GM21723 (cell line): Measurements from ENCODE around the gene INTS2.
A peak's percentile ranks its signal among the peaks of the same experiment; 100 is the strongest.
"Not testable (repeated sequence)": the region's sequence is repeated elsewhere in the genome, so short reads cannot be mapped to it uniquely, and the experiment has no call there.

Source experiments
- ATAC-seq: cut with Tn5 transposase; IDR thresholded peaks from one replicate; pipeline ENCODE4 v1.9.1; 2021; ENCODE audit warnings: mild to moderate bottlenecking, moderate library complexity; ENCODE audit not compliant: unreplicated experiment

INTS2 gene, protein sequence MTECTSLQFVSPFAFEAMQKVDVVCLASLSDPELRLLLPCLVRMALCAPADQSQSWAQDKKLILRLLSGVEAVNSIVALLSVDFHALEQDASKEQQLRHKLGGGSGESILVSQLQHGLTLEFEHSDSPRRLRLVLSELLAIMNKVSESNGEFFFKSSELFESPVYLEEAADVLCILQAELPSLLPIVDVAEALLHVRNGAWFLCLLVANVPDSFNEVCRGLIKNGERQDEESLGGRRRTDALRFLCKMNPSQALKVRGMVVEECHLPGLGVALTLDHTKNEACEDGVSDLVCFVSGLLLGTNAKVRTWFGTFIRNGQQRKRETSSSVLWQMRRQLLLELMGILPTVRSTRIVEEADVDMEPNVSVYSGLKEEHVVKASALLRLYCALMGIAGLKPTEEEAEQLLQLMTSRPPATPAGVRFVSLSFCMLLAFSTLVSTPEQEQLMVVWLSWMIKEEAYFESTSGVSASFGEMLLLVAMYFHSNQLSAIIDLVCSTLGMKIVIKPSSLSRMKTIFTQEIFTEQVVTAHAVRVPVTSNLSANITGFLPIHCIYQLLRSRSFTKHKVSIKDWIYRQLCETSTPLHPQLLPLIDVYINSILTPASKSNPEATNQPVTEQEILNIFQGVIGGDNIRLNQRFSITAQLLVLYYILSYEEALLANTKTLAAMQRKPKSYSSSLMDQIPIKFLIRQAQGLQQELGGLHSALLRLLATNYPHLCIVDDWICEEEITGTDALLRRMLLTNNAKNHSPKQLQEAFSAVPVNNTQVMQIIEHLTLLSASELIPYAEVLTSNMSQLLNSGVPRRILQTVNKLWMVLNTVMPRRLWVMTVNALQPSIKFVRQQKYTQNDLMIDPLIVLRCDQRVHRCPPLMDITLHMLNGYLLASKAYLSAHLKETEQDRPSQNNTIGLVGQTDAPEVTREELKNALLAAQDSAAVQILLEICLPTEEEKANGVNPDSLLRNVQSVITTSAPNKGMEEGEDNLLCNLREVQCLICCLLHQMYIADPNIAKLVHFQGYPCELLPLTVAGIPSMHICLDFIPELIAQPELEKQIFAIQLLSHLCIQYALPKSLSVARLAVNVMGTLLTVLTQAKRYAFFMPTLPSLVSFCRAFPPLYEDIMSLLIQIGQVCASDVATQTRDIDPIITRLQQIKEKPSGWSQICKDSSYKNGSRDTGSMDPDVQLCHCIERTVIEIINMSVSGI

DNA sequence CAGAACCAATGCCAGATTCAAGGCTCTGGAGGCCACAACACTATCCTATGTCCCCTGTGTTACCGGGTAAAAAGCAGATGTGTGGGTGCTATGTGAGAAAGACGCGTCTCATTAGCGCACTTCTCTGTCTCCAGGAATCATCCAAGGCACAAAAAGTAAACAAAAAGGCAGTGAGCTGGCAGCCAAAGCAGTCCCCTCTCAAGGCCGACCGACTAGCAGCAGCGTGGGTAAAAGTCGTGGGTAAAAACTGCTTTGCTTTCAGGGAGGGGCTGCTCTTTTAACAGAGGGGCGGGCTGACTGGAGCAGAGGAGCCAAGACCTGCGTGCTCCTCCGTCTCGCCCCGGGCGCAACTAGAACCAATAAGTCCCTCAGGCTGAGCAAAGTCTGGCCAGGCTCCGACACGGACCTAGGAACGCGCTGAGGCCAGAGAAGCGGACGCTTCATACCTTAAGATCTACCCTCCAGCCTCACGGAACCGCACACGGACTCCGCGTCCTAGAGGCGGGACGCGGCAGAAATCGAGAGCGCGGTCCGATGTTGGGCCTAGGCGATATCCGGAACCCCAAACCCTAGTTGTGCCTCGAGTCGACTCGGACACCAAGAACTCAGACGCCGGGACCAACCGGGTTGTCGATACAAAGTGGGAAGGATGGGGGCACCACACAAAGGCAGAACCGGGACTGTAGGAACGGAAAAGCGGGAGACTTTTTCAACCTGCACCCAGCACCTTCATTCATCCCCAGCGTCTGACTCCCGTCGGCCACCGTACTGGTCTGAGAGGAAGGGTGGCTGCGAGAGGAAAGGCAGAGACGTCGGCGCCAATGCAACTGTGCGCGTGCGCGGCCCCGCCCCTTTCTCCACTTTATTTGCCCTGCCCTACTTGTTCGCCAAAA, at the start of gene INTS2:
Gene INTS2, minus strand, starts transcription at position 775 of the 893 bp plus-strand sequence. CDS start 1,338 bp downstream, outside the sequence.
- peak; percentile 73 for ATAC-seq

DNA sequence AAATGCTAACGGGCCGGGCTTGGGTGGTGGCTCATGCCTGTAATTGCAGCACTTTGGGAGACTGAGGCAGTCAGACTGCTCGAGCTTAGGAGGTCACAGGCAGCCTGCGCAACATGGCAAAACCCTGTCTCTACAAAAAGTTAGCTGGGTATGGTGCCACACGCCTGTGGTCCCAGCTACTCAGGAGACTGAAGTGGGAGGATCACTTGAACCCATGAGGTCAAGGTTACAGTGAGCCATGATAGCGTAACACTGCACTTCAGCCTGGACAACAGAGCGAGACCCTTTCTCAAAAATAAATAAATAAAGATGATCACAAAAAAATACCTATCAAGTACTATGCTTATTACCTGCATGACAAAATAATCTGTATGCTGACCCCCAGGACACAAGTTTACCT, 46.3 kb upstream of the INTS2 start:
- no peak for ATAC-seq

DNA sequence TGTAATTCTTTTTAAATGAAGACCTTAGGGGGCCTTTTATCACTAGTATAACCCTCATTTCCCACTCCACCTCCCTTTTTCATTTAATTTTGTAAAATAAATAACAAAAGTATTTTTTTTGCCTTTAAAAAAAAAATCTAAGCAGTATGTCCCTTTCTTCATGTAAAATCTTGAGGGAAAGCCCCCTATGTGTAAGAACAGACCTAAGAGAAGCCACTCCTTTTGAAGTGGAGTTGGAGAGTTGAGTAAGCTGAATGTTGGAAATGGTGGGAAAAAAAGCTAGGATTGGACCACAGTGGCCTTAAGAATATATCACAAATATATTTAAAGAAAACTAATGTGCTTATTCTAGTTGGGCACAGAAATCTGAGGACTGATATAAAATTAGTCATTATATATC, 44.5 kb upstream of the INTS2 start:
- ATAC-seq: no peak

DNA sequence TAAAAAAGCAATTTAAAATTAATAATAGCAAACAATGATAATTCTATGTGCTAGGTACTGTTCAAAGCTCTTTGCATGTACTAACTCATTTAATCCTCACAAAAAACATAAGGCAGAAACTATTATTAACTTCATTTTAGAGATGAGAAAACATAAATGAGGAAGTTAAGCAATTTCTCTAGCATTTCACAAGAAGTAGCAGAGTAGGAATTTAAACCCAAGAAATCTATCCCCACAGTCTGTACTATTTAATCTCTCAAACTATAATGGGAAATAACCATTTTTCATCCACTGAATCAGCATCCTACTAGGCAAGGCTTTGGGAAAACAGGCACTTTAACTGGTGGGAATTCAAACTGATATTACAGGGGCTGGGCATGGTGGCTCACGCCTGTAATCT, 42.2 kb upstream of the INTS2 start:
- no peak for ATAC-seq

DNA sequence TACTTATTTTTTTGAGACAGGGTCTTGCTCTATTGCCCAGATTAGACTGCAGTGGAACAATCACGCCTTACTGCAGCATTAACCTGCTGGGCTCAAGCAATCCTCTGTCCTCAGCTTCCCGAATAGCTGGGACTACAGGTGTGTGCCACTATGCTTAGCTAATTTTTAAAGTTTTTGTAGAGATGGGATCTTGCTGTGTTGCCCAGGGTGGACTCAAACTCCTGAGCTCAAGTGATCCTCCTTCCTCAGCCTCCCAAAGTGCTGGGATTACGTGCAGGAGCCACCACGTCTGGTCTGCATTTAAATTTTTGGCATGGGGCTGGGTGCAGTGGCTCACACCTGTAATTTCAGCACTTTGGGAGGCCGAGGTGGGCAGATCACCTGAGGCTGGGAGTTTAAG, 41.0 kb upstream of the INTS2 start:
- no peak for ATAC-seq

DNA sequence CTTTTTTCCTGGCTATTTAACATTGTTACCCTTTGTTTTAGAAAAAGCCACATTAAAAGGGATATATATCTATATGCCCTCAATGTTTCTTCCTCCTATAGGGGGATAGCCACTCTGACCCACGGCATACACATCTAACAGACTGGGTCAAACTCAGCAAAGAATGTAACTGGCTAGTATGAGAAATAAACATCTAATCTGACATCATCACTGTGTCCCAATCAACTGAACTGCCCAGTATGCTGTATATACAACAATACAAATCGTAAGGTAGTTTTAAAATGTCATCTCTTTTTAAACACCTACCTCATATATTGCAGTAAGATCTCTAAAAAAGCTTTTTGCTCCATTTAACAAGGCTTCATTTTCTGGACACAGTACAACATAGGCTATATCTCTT, 39.9 kb upstream of the INTS2 start:
- no peak for ATAC-seq

DNA sequence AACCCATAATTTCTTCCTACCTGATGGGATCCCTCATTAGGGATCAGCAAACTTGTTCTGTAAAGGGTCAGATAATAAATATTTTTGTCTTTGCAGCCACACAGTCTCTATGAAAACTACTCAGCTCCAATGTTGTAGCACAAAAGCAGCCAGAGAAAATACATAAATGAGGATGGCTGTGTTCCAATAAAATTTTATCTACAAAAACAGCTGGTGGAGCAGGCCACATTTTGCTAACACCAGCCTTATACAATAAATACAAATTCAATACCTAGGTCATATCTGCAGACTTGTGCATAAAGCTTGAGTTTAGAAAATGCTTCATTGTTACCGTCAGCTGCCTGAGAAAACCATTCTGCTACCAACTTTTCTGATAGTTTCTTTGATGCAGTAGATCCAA, 38.4 kb upstream of the INTS2 start:
- no peak for ATAC-seq

DNA sequence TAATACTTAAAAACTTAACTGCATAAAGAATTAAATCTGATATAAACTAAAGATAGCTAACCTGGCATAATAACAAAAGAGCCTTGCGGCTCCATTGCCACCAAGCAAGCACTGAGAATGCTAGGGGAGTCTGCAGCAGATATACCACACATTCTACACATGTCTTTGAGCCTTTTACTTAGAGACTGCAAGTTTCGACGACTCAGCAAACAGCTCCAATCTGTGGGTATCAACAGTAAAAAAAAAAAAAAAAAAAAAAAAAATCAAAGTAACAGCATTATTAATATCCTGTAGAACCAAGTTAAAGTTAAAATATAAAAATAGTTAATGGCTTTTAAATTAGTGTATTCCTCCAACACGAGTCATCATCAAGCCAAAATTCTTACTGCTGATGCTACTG, 27.8 kb upstream of the INTS2 start:
- ATAC-seq: no peak

DNA sequence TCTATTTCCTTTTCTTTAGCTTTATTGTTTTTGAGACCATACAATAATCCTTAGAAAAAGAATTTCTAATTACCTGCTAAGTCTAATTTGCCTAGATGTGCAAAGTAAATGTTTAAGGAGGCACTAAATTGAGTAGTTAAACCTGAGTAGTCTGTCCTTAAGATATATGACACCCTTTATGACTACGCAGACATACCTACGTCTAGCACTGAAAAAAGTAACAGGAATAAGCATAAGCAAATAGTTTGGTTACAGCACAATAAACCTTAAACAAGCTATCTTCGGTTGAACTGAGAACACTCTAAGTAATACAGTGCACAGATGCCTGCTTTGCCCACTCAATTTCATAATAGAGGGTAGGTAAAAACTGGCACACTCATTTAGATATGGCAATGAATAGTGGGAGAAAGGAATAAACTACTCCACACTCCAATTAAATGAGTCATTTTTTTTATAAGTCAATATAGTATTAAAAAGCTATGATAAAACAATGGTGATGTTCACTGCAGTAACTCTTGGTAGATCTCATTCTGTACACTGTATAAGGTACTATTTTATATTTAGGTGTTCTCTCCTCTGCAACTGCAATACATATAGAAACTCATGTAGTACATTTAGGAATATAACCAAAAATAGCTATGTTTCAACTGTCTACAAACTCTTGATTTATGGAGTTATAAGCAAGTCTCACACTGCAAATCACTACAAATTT, 19.7 kb upstream of the INTS2 start:
- ATAC-seq: no peak

DNA sequence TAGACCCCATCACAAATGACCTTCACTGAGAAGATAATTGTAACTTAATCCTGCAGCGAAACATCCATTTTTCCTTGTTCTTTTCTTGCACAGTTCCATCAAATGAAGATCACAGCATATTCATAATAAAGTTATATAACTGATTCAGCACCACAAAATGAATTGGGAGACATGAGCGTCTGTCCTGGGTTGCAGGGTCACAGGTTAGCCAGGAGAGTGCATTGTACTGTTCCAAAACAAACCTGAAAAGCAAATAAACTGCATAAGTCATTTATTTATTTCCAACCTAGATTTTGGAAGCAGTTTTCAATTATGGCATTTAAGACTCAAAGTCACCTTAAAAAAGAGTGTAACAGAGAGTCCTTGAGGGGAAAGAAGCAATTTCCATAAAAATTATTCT, 18.6 kb upstream of the INTS2 start:
- no peak for ATAC-seq

DNA sequence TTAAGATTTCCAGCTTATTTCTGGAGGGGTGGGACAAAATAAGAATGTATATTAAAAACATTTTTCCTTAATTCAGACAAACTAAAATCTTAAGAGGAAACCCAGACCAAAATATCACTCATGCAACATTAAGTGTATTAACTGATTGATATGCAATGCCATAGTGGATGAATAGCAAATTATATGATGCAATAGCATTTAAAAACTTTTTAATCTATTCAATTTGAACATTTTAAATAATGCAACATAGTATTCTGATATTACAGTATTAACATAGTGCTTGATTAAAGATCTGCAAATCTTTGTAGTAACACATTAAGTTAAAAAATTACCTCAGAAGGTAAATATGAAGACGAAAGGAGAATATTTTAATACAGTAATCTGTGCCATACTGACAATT, 15.3 kb upstream of the INTS2 start:
- ATAC-seq: no peak

DNA sequence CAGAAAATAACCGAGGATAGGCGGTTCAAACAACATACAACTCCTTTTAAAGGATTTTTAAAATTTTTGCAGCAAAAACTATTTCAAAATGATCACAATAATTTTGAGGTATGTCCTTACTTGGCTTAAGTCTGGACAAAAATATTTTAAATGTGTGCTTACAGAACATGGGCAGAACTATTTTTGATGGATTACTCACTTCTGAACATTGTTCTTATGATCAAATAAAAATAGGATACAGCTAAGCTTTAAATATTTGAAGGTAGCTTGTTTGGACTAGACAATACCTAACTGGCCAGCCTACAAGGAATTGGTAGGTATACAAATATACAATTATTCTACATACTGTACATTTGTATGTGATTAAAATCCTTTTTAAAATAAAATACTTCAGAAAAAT, 14.3 kb upstream of the INTS2 start:
- no peak for ATAC-seq

DNA sequence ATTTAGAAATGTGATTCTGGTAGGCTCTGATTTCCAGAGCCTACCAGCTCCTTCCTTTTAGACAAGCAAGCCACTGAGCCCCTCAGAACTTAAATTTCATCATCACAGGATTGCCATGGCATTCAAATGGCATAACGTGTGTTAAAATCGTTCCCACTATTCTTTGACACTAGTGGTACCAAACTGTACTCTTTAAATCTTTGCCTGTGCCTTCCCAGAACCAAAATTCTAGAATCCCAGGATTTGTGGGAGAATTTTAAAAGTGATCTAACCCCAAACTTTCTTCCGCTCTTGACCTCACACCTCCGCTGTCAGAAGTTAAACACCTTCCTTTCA, 287 bp upstream of the INTS2 start:
- no peak for ATAC-seq

DNA sequence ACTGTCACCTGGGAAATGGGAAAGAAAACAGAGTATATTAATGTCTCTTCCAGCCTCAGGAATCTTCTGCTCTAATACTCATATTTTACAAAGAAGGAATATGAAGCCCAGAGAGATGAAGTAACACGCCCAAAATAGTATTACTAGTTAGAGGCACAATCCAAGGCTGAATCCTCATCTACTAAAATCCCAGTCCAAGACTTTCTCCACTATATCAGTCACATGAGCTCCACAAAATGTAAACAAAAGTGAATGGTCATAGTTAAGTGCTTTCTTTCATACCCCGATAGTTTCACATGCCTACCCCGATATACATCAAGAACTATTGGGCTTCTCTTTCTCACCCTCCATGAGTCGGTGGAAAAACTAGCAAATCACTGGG, 965 bp downstream of the INTS2 start:
- ATAC-seq: no peak

DNA sequence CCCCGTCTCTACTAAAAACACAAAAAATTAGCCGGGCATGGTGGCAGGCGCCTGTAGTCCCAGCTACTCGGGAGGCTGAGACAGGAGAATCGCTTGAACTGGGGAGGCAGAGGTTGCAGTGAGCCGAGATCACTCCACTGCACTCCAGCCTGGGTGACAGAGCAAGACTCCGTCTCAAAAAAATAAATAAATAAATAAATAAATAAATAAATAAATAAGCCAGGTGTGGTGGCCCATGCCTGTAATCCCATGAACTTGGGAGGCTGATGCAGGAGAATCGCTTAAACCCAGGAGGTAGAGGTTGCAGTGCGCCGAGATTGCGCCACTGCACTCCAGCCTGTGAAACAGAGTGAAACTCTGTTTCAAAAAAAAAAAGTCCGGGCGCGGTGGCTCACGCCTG, 12.6 kb downstream of the INTS2 start:
- ATAC-seq: not testable (repeated sequence)

DNA sequence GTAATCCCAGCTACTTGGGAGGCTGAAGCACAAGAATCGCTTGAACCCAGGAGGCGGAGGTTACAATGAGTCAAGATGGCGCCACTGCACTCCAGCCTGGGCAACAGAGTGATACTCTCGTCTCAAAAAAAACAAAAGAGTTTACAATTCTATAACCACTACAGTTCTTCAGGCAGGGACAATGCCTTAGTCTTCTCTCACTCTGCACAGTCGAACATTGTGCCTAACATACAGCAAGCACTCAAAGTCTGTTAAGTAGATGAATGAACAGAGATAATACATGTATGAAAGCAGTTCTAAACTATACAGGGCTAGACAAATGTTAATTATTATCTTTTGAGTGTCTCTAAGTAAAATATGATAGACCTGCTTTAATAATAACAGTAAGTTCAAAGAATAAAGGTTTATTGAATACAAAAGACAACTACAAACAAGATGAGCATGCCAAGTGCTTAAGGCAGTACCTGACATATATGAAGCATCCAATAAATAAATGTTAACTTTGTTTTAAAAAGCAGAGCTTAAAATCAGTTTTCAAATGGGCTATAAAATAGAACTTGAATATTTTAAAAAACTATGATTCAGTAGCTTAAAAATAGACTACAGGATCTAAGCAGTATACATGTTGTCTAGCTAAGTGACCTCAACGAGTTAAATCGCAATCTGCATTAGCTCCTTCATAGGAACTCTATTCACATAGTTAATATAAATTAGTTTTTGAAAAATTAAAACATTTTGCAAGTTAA, 19.3 kb downstream of the INTS2 start:
- ATAC-seq: no peak

DNA sequence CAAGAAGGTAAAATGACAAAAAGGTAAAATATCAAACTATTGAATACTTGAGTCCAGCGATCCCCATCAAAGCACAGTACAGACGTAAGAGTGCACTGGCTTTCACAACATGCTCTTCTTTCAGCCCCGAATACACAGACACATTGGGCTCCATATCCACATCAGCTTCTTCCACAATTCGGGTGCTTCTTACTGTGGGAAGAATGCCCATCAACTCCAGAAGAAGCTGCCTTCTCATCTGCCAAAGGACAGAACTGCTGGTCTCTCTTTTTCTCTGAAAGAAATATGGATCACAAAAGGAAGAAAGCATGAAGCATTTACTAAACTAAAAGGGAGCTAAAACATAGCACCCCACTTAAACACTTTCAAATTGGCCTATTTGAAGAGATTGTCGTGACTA, 20.4 kb downstream of the INTS2 start:
- no peak for ATAC-seq

DNA sequence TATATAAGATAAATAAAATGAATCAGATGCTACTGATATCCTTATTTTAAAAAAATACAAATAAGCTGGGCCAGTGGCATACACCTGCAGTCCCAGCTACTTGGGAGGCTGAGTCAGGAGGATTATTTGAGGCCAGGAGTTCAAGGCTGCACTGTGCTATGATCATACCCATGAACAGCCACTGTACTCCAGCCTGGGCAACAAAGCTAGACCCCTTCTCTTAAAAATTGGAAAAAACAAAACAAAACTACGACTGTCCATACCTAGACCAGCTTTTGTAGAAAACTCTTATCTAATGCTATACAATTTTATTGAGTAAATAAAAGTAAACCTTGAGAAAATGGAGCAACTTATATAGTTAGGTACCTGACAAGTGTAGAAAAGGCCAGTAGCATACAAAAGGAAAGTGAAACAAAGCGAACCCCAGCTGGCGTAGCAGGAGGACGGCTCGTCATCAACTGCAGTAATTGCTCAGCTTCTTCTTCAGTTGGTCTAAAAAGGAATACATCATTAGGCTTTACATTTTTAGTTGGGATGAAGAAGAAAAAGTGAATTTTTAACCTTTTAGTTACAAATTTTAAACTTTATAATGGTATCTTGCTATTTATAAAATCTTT, 23.6 kb downstream of the INTS2 start:
- peak; percentile 69 for ATAC-seq

DNA sequence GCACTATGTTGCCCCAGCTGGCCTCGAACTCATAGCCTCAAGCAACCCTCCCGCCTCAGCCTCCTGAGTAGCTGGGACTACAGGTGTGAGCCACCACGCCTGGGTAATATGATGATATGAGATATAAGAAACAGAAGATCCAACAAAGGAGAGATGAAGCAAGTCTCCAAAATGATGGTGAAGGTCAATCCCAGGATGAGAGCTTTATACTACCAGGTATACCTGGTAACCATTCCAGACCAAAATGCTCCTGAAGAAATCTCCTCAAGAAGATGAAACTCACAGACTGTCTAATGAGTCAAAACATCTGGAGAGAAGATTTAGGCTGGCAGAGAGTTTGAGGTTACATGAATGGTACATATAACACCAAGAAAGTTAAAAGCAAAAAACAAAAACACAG, 24.5 kb downstream of the INTS2 start:
- no peak for ATAC-seq
